H9 (cell line): ENCODE measurements around the gene SLC16A10. TPM values are rescaled to one million over a fixed set of nuclear protein-coding genes. Genes with fewer than 3 reads are reported as not detected.

Experiments
- DNase-seq: peaks from one replicate; pipeline ENCODE4 v3.0.0-alpha.2; 2017
- H2AFZ ChIP-seq: one replicate; pipeline ENCODE4 v1.6.1; 2013; ENCODE audit warnings: mild to moderate bottlenecking, low read length, control low read depth, moderate library complexity
- H2AK5ac ChIP-seq: 2 replicates; pipeline ENCODE4 v1.6.1; 2013; ENCODE audit warnings: low read length, control low read depth, mixed read lengths; ENCODE audit not compliant: insufficient read length
- H2BK120ac ChIP-seq: one replicate; pipeline ENCODE4 v1.6.1; 2013; ENCODE audit warnings: low read depth, mild to moderate bottlenecking, low read length, control low read depth, inconsistent platforms; ENCODE audit not compliant: poor library complexity, severe bottlenecking
- H2BK12ac ChIP-seq: 2 replicates; pipeline ENCODE4 v1.6.1; 2013; ENCODE audit warnings: low read length, control low read depth, mixed read lengths, low read depth; ENCODE audit not compliant: insufficient read length
- H2BK15ac ChIP-seq: 2 replicates; pipeline ENCODE4 v1.6.1; 2013; ENCODE audit warnings: low read depth, low read length, control low read depth
- H2BK20ac ChIP-seq: one replicate; pipeline ENCODE4 v1.6.1; 2013; ENCODE audit warnings: low read depth, mild to moderate bottlenecking, low read length, control low read depth, inconsistent platforms; ENCODE audit not compliant: poor library complexity, severe bottlenecking
- H2BK5ac ChIP-seq: 2 replicates; pipeline ENCODE4 v1.6.1; 2013; ENCODE audit warnings: low read length, control low read depth, mixed read lengths; ENCODE audit not compliant: insufficient read length
- H3K14ac ChIP-seq: 2 replicates; pipeline ENCODE4 v1.6.1; 2013; ENCODE audit warnings: low read length, control low read depth; ENCODE audit not compliant: insufficient read depth
- H3K18ac ChIP-seq: 2 replicates; pipeline ENCODE4 v1.6.1; 2013; ENCODE audit warnings: low read depth, mild to moderate bottlenecking, mixed read lengths, low read length, control low read depth; ENCODE audit not compliant: insufficient read length
- H3K23ac ChIP-seq: 2 replicates; pipeline ENCODE4 v1.6.1; 2013; ENCODE audit warnings: low read length, control low read depth, mixed read lengths, low read depth; ENCODE audit not compliant: insufficient read length
- H3K23me2 ChIP-seq: 2 replicates; pipeline ENCODE4 v1.6.1; 2013; ENCODE audit warnings: low read depth, mild to moderate bottlenecking, mixed read lengths, low read length, control low read depth; ENCODE audit not compliant: insufficient read length, poor library complexity, severe bottlenecking
- H3K27ac ChIP-seq: 2 replicates; pipeline ENCODE4 v1.5.1; 2013; ENCODE audit warnings: low read length, control low read depth, mixed read lengths, low read depth; ENCODE audit not compliant: insufficient read length
- H3K27me3 ChIP-seq: 2 replicates; pipeline ENCODE4 v1.6.1; 2013; ENCODE audit warnings: low read length, control low read depth, inconsistent platforms; ENCODE audit not compliant: insufficient read depth
- H3K4ac ChIP-seq: 2 replicates; pipeline ENCODE4 v1.6.1; 2013; ENCODE audit warnings: low read depth, mild to moderate bottlenecking, control low read depth, inconsistent platforms, low read length, moderate library complexity
- H3K4me1 ChIP-seq: 2 replicates; pipeline ENCODE4 v1.6.1; 2013; ENCODE audit warnings: low read length, control low read depth, inconsistent platforms; ENCODE audit not compliant: insufficient read depth
- H3K4me2 ChIP-seq: 2 replicates; pipeline ENCODE4 v1.6.1; 2013; ENCODE audit warnings: low read length, control low read depth, mixed read lengths; ENCODE audit not compliant: insufficient read length, insufficient read depth
- H3K56ac ChIP-seq: 2 replicates; pipeline ENCODE4 v1.6.1; 2013; ENCODE audit warnings: low read depth, mild to moderate bottlenecking, mixed read lengths, low read length, control low read depth; ENCODE audit not compliant: insufficient read length
- H3K79me1 ChIP-seq: 2 replicates; pipeline ENCODE4 v1.6.1; 2013; ENCODE audit warnings: low read depth, mild to moderate bottlenecking, moderate library complexity, low read length, control low read depth, inconsistent platforms; ENCODE audit not compliant: insufficient read depth, poor library complexity, severe bottlenecking
- H3K79me2 ChIP-seq: 2 replicates; pipeline ENCODE4 v1.6.1; 2013; ENCODE audit warnings: low read length, control low read depth, inconsistent platforms; ENCODE audit not compliant: insufficient read depth
- H3K9ac ChIP-seq: 2 replicates; pipeline ENCODE4 v1.6.1; 2013; ENCODE audit warnings: low read length, control low read depth, mixed read lengths; ENCODE audit not compliant: insufficient read length; ENCODE audit errors: extremely low read depth
- H3K9me3 ChIP-seq: one replicate; pipeline ENCODE4 v1.6.1; 2013; ENCODE audit warnings: low read depth, low read length, inconsistent platforms; ENCODE audit not compliant: control insufficient read depth
- H3T11ph ChIP-seq: one replicate; pipeline ENCODE4 v1.6.1; 2013; ENCODE audit warnings: mild to moderate bottlenecking, low read length, control low read depth, inconsistent platforms
- H4K20me1 ChIP-seq: one replicate; pipeline ENCODE4 v1.6.1; 2013; ENCODE audit not compliant: control insufficient read depth, insufficient read length, insufficient read depth
- H4K5ac ChIP-seq: 2 replicates; pipeline ENCODE4 v1.6.1; 2013; ENCODE audit warnings: low read depth, mild to moderate bottlenecking, mixed read lengths, low read length, control low read depth; ENCODE audit not compliant: insufficient read length
- H4K8ac ChIP-seq: replicated peaks from 2 replicates; pipeline ENCODE4 v1.6.1; 2013; ENCODE audit warnings: low read length, control low read depth, mixed read lengths, low read depth; ENCODE audit not compliant: insufficient read length
- H4K91ac ChIP-seq: 2 replicates; pipeline ENCODE4 v1.6.1; 2013; ENCODE audit warnings: low read depth, mild to moderate bottlenecking, moderate library complexity, mixed read lengths, low read length, control low read depth; ENCODE audit not compliant: insufficient read length
- H3K27ac Mint-ChIP-seq, 3 experiments: 2 replicates in 2 of 3; 3 replicates in 1 of 3; pipeline ENCODE4 v1.8.0; 2020 to 2021; ENCODE audit warnings: mixed read lengths in 3 of 3, mild to moderate bottlenecking in 1 of 3, moderate library complexity in 1 of 3
- H3K27me3 Mint-ChIP-seq: 2 replicates; pipeline ENCODE4 v1.8.0; 2021; ENCODE audit warnings: low read depth, mild to moderate bottlenecking, moderate library complexity, mixed read lengths
- H3K36me3 Mint-ChIP-seq, 3 experiments: 2 replicates in 2 of 3; 3 replicates in 1 of 3; pipeline ENCODE4 v1.8.0; 2020 to 2021; ENCODE audit warnings: low read depth in 3 of 3, mixed read lengths in 3 of 3; ENCODE audit not compliant: insufficient read depth in 1 of 3
- H3K4me1 Mint-ChIP-seq, 2 experiments: 2 replicates each; pipeline ENCODE4 v1.8.0; 2020; ENCODE audit warnings: mixed read lengths in 2 of 2
- H3K4me3 Mint-ChIP-seq, 2 experiments: 2 replicates in 1 of 2; 3 replicates in 1 of 2; pipeline ENCODE4 v1.8.0; 2020 to 2021; ENCODE audit warnings: mild to moderate bottlenecking in 2 of 2, mixed read lengths in 2 of 2, moderate library complexity in 1 of 2
- H3K9me3 Mint-ChIP-seq, 2 experiments: 2 replicates in 1 of 2; 3 replicates in 1 of 2; pipeline ENCODE4 v1.8.0; 2020; ENCODE audit warnings: mild to moderate bottlenecking in 2 of 2, mixed read lengths in 2 of 2, moderate library complexity in 1 of 2
- CTCF ChIP-seq: fragments of 200-600 bp; sonication (generic); conservative IDR thresholded peaks from 3 replicates; pipeline ENCODE4 v1.8.0; 2021; ENCODE audit warnings: antibody characterized with exemption, mild to moderate bottlenecking
- WGBS: extraction: QIAGEN DNeasy Blood & Tissue Kit; methylation state at CpG from one replicate; pipeline ENCODE4 v1.1.7; 2013; ENCODE audit warnings: missing lambda C conversion rate, low lambda C conversion rate, mixed read lengths; ENCODE audit not compliant: insufficient read length; ENCODE audit errors: extremely low coverage; 5-methylcytosine and 5-hydroxymethylcytosine counted together
- total RNA-seq: library from RNA; stranded (reverse); gene quantifications from 2 replicates; pipeline ENCODE4 v1.2.1, GENCODE V29; 2021

The SLC16A10 gene
- total RNA-seq, 1 experiment from 2014 or later, result 11.4 TPM

GRCh38 chr6:111177131-111177530 is 89.8 kb downstream of the SLC16A10 start:
- TF ChIP-seq CTCF, result no peak
- Histone ChIP-seq H3K23me2 (no peaks in the 10 kb centered on the region), H3K23ac (no peak overlapping the region), H2BK12ac (no peak overlapping the region), H4K91ac (no peak overlapping the region), H2BK120ac (no peak overlapping the region), H4K5ac (no peak overlapping the region), H2BK15ac (no peak overlapping the region), H3K18ac (no peak overlapping the region), H3K79me1 (no peaks in the 10 kb centered on the region), H3K4ac (no peak overlapping the region), H2AFZ (no peak overlapping the region), H3K4me2 (no peak overlapping the region), H3K4me1 (no peaks in the 10 kb centered on the region), H2BK5ac (no peak overlapping the region), H3K9me3 (no peaks in the 10 kb centered on the region), H2BK20ac (no peak overlapping the region), H3T11ph (no peak overlapping the region), H3K27me3 (no peaks in the 10 kb centered on the region), H4K8ac (no peak overlapping the region), H2AK5ac (no peak overlapping the region), H3K56ac (no peak overlapping the region), H3K9ac (no peak overlapping the region), H3K27ac (no peak overlapping the region), H3K14ac (no peak overlapping the region), H3K79me2 (no peaks in the 10 kb centered on the region), H4K20me1 (no peaks in the 10 kb centered on the region)
- Mint-ChIP-seq H3K36me3 (no peaks in the 10 kb centered on the region; a peak in 1 of 7 replicates), H3K9me3 (no peaks in the 10 kb centered on the region), H3K27ac (no peak overlapping the region), H3K4me1 (peaks cover 3 to 4% of the 10 kb centered on the region in 2 experiments; a peak in 3 of 4 replicates), H3K27me3 (no peaks in the 10 kb centered on the region), H3K4me3 (no peak overlapping the region)
- no CpG with 5 or more reads among the region's 6 CpGs for WGBS
- DNase-seq, result no peak
